Astrocyte (in vitro differentiated cells and primary cell): ENCODE measurements around the gene RPH3AL.

Experiments
- CTCF ChIP-seq: IDR thresholded peaks from 2 replicates; pipeline ENCODE4 v1.5.1; 2011; ENCODE audit warnings: low read depth, mild to moderate bottlenecking, inconsistent platforms, low read length, moderate library complexity; ENCODE audit not compliant: insufficient read depth
- EZH2 ChIP-seq: IDR thresholded peaks from 2 replicates; pipeline ENCODE4 v1.6.1; 2012; ENCODE audit warnings: mild to moderate bottlenecking, low read length, inconsistent platforms; ENCODE audit not compliant: insufficient read depth

- no peak for TF ChIP-seq CTCF
- no peak for TF ChIP-seq EZH2
Measured at GRCh38 chr17:246226-246625, 106.4 kb downstream of the RPH3AL start.
